NB4 (cell line): ENCODE measurements around the gene SOCS1.

ENCODE experiments used
- DNase-seq: peaks from one replicate; pipeline ENCODE4 v3.0.0; 2010; ENCODE audit warnings: low read depth
- H3K4me3 ChIP-seq: one replicate; pipeline ENCODE4 v1.5.1; 2011; ENCODE audit warnings: mild to moderate bottlenecking, low read depth, low read length, moderate library complexity
- CTCF ChIP-seq: IDR thresholded peaks from one replicate; pipeline ENCODE4 v1.5.1; 2012; ENCODE audit warnings: low read depth, low read length
- MAX ChIP-seq: IDR thresholded peaks from 2 replicates; pipeline ENCODE4 v1.6.1; 2011; ENCODE audit warnings: low read depth, low read length
- MYC ChIP-seq: IDR thresholded peaks from 2 replicates; pipeline ENCODE4 v1.6.1; 2011; ENCODE audit warnings: low read depth, low read length
- POLR2A ChIP-seq: IDR thresholded peaks from 2 replicates; pipeline ENCODE4 v1.6.1; 2011; ENCODE audit warnings: mild to moderate bottlenecking; ENCODE audit not compliant: insufficient read length; ENCODE audit errors: extremely low read depth

The SOCS1 gene

GRCh38 chr16:11263737-11264136 lies 7.7 kb upstream of the SOCS1 start:
- DNase-seq = no peak
- H3K4me3 ChIP-seq = no peak overlapping the region
- no peak for TF ChIP-seq POLR2A
- TF ChIP-seq MYC = no peak
- TF ChIP-seq MAX = no peak
- no peak for TF ChIP-seq CTCF

GRCh38 chr16:11262915-11263314 lies 6.9 kb upstream of the SOCS1 start:
- DNase-seq = no peak
- TF ChIP-seq POLR2A (no peak), MAX (no peak), MYC (no peak), CTCF (no peak)
- H3K4me3 ChIP-seq = no peak overlapping the region

- TF ChIP-seq POLR2A (no peak), MAX (no peak), CTCF (no peak), MYC (no peak)
- H3K4me3 ChIP-seq = no peak overlapping the region
- DNase-seq = no peak
Observed at GRCh38 chr16:11260596-11260966, 4.6 kb upstream of the SOCS1 start.

GRCh38 chr16:11259655-11260595 lies 3.9 kb upstream of the SOCS1 start:
- no peak for DNase-seq
- H3K4me3 ChIP-seq = no peak overlapping the region
- TF ChIP-seq CTCF (no peak), MYC (no peak), POLR2A (no peak), MAX (no peak)

GRCh38 chr16:11258553-11259492 lies 2.8 kb upstream of the SOCS1 start:
- DNase-seq = no peak
- no peak overlapping the region for H3K4me3 ChIP-seq
- TF ChIP-seq MYC = no peak
- TF ChIP-seq CTCF = no peak
- no peak for TF ChIP-seq MAX
- TF ChIP-seq POLR2A = no peak
